ENCODE results near the gene ATE1. TPM values are rescaled to one million over a fixed set of nuclear protein-coding genes. Genes with fewer than 3 reads are reported as not detected.

Gene ATE1
- total RNA-seq, 1 donor from 2014 or later, result 22.6 TPM

DNA sequence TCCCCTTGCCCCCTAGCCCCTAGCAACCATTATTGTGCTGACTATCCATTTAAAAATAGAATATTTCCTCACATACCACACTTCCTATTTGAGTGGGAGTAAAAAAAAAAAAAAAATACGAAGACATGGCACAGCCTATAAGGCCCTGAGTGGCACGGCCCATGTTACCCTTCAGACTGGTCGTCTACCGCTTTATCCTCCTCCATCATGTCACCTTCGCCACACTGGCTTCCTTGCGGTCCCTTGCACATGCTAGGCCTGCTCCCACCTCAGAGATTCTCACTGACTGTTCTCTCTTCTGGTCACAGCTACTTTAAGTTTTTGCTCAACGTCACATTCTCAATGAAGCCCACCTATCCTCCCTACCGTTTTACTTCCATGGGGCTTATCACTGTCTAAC, 130.3 kb downstream of the ATE1 start:
- Histone ChIP-seq H3K4me1 (ENCODE audit: insufficient read depth, low read length) (peaks cover under 1% of the 10 kb centered on the region), H3K4me3 (ENCODE audit: insufficient read depth, low read depth, low read length) (no peak overlapping the region), H2AFZ (ENCODE audit: low read depth, low read length) (no peak overlapping the region), H3K36me3 (ENCODE audit: insufficient read depth, low read length) (no peaks in the 10 kb centered on the region), H3K9me3 (ENCODE audit: insufficient read depth, low read depth, low read length) (no peaks in the 10 kb centered on the region), H4K20me1 (ENCODE audit: insufficient read depth, low read length) (no peaks in the 10 kb centered on the region), H3K9ac (ENCODE audit: low read length) (no peak overlapping the region), H3K4me2 (ENCODE audit: low read length) (no peak overlapping the region), H3K27me3 (ENCODE audit: insufficient read depth, low read length) (no peaks in the 10 kb centered on the region), H3K79me2 (ENCODE audit: insufficient read depth, low read length) (no peaks in the 10 kb centered on the region), H3K27ac (ENCODE audit: low read depth, low read length) (no peak overlapping the region)
- TF ChIP-seq, protein P1, sequence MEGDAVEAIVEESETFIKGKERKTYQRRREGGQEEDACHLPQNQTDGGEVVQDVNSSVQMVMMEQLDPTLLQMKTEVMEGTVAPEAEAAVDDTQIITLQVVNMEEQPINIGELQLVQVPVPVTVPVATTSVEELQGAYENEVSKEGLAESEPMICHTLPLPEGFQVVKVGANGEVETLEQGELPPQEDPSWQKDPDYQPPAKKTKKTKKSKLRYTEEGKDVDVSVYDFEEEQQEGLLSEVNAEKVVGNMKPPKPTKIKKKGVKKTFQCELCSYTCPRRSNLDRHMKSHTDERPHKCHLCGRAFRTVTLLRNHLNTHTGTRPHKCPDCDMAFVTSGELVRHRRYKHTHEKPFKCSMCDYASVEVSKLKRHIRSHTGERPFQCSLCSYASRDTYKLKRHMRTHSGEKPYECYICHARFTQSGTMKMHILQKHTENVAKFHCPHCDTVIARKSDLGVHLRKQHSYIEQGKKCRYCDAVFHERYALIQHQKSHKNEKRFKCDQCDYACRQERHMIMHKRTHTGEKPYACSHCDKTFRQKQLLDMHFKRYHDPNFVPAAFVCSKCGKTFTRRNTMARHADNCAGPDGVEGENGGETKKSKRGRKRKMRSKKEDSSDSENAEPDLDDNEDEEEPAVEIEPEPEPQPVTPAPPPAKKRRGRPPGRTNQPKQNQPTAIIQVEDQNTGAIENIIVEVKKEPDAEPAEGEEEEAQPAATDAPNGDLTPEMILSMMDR (IDR thresholded peaks at IDR 0.05; ENCODE audit: insufficient read depth, low read depth, low read length), result no peak
- TF ChIP-seq EZH2 (IDR thresholded peaks at IDR 0.05; ENCODE audit: insufficient read depth, low read length), result no peak
- Mint-ChIP-seq H3K27ac (ENCODE audit: unreplicated experiment) (no peak overlapping the region), H3K9me3 (ENCODE audit: unreplicated experiment) (no peaks in the 10 kb centered on the region), H3K4me1 (ENCODE audit: low read depth, unreplicated experiment) (peaks cover 11% of the 10 kb centered on the region), H3K4me3 (ENCODE audit: unreplicated experiment) (no peak overlapping the region), H3K36me3 (ENCODE audit: low read depth, unreplicated experiment) (peaks cover 2% of the 10 kb centered on the region), H3K27me3 (ENCODE audit: low read depth, unreplicated experiment) (no peaks in the 10 kb centered on the region)
- FAIRE-seq, result no peak
- DNase-seq (ENCODE audit: low read depth), result no peak

GRCh38 chr10:121796342-121796741, 131.5 kb downstream of the ATE1 start:
- Histone ChIP-seq H3K4me3 (ENCODE audit: insufficient read depth, low read depth, low read length) (no peak overlapping the region), H3K9me3 (ENCODE audit: insufficient read depth, low read depth, low read length) (no peaks in the 10 kb centered on the region), H2AFZ (ENCODE audit: low read depth, low read length) (no peak overlapping the region), H3K9ac (ENCODE audit: low read length) (no peak overlapping the region), H3K27me3 (ENCODE audit: insufficient read depth, low read length) (no peaks in the 10 kb centered on the region), H3K36me3 (ENCODE audit: insufficient read depth, low read length) (no peaks in the 10 kb centered on the region), H4K20me1 (ENCODE audit: insufficient read depth, low read length) (no peaks in the 10 kb centered on the region), H3K79me2 (ENCODE audit: insufficient read depth, low read length) (no peaks in the 10 kb centered on the region), H3K4me1 (ENCODE audit: insufficient read depth, low read length) (peaks cover 9% of the 10 kb centered on the region), H3K4me2 (ENCODE audit: low read length) (no peak overlapping the region), H3K27ac (ENCODE audit: low read depth, low read length) (no peak overlapping the region)
- peaks cover 22% of the 10 kb centered on the region for H3K4me1 Mint-ChIP-seq (ENCODE audit: low read depth, unreplicated experiment)
- no peak overlapping the region for H3K27ac Mint-ChIP-seq (ENCODE audit: unreplicated experiment)
- no peaks in the 10 kb centered on the region for H3K9me3 Mint-ChIP-seq (ENCODE audit: unreplicated experiment)
- no peak for FAIRE-seq
- H3K27me3 Mint-ChIP-seq (ENCODE audit: low read depth, unreplicated experiment), result no peaks in the 10 kb centered on the region
- peaks cover 2% of the 10 kb centered on the region for H3K36me3 Mint-ChIP-seq (ENCODE audit: low read depth, unreplicated experiment)
- DNase-seq (ENCODE audit: low read depth), result no peak
- TF ChIP-seq, protein P1 (IDR thresholded peaks at IDR 0.05; ENCODE audit: insufficient read depth, low read depth, low read length), result no peak
- no peak for TF ChIP-seq EZH2 (IDR thresholded peaks at IDR 0.05; ENCODE audit: insufficient read depth, low read length)
- no peak overlapping the region for H3K4me3 Mint-ChIP-seq (ENCODE audit: unreplicated experiment)

GRCh38 chr10:121792198-121792597, 135.6 kb downstream of the ATE1 start:
- peak; percentile 39 for FAIRE-seq

More at GRCh38 chr10:121792198-121792597, 135.6 kb downstream of the ATE1 start:
- H3K9me3 Mint-ChIP-seq (ENCODE audit: unreplicated experiment), result no peaks in the 10 kb centered on the region
- no peaks in the 10 kb centered on the region for H4K20me1 ChIP-seq (ENCODE audit: insufficient read depth, low read length)
- no peaks in the 10 kb centered on the region for H3K27me3 ChIP-seq (ENCODE audit: insufficient read depth, low read length)
- H3K27ac Mint-ChIP-seq (ENCODE audit: unreplicated experiment), result peak overlapping the region; percentile 83
- peak; percentile 84 for DNase-seq (ENCODE audit: low read depth)
- peak overlapping the region; percentile 77 for H3K27ac ChIP-seq (ENCODE audit: low read depth, low read length)
- H3K4me1 Mint-ChIP-seq (ENCODE audit: low read depth, unreplicated experiment), result peaks cover 19% of the 10 kb centered on the region
- no peaks in the 10 kb centered on the region for H3K27me3 Mint-ChIP-seq (ENCODE audit: low read depth, unreplicated experiment)
- H3K9me3 ChIP-seq (ENCODE audit: insufficient read depth, low read depth, low read length), result no peaks in the 10 kb centered on the region
- H3K36me3 ChIP-seq (ENCODE audit: insufficient read depth, low read length), result no peaks in the 10 kb centered on the region
- H3K4me3 Mint-ChIP-seq (ENCODE audit: unreplicated experiment), result no peak overlapping the region
- H3K4me3 ChIP-seq (ENCODE audit: insufficient read depth, low read depth, low read length), result peak overlapping the region; percentile 18
- peaks cover under 1% of the 10 kb centered on the region for H3K36me3 Mint-ChIP-seq (ENCODE audit: low read depth, unreplicated experiment)
- peaks cover 15% of the 10 kb centered on the region for H3K4me1 ChIP-seq (ENCODE audit: insufficient read depth, low read length)
- TF ChIP-seq, protein P1 (IDR thresholded peaks at IDR 0.05; ENCODE audit: insufficient read depth, low read depth, low read length), result no peak
- TF ChIP-seq EZH2 (IDR thresholded peaks at IDR 0.05; ENCODE audit: insufficient read depth, low read length), result no peak
- peak overlapping the region; percentile 64 for H3K9ac ChIP-seq (ENCODE audit: low read length)
- peak overlapping the region; percentile 78 for H3K4me2 ChIP-seq (ENCODE audit: low read length)
- no peaks in the 10 kb centered on the region for H3K79me2 ChIP-seq (ENCODE audit: insufficient read depth, low read length)
- H2AFZ ChIP-seq (ENCODE audit: low read depth, low read length), result peak overlapping the region; percentile 28
